GM12873 (cell line): ENCODE results near the gene TRIM71.

Experiments used
- CTCF ChIP-seq: IDR thresholded peaks from 2 replicates; pipeline ENCODE4 v1.5.1; 2012; ENCODE audit warnings: low read depth, mild to moderate bottlenecking, moderate library complexity, low read length, control low read depth; ENCODE audit not compliant: insufficient read depth; ENCODE audit errors: missing control alignments

Gene TRIM71

GRCh38 chr3:32836601-32837000 lies 18.8 kb downstream of the TRIM71 start:
- no peak for TF ChIP-seq CTCF

GRCh38 chr3:32837366-32837765 lies 19.6 kb downstream of the TRIM71 start:
- no peak for TF ChIP-seq CTCF

- TF ChIP-seq CTCF, result no peak
Measured at GRCh38 chr3:32837789-32838188, 20.0 kb downstream of the TRIM71 start.

GRCh38 chr3:32839714-32840085 lies 21.9 kb downstream of the TRIM71 start:
- no peak for TF ChIP-seq CTCF

GRCh38 chr3:32840086-32840841 lies 22.5 kb downstream of the TRIM71 start:
- no peak for TF ChIP-seq CTCF

- TF ChIP-seq CTCF, result no peak
Measured at GRCh38 chr3:32841341-32841740, 23.5 kb downstream of the TRIM71 start.

DNA sequence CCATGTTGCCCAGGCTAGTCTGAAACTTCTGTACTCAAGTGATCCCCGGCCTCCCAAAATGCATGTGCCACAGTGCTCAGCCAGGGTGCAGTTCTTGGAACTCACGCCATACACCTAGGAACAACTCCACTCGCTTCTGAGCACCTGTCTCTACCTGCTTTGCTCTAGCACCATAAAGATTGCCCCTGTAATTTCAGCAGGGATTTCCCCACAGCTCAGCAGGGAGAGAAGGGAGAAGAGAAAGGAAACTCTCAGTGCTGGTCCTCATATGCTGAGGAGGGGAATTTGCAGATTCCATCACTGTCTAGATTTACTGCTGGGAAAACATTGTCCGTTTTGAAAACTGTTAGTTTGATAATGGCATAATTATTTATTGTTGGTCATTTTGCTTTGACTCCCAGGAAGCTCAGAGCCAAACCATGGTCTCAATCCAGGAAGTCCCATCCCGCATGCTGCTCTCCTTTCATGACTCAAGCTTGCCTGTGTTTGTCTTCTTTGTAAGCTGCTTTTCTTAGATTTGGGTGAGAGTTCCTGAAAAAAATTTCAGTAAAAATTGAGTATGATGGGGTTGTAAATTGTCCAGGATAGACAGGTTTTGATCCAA lies 24.2 kb downstream of the TRIM71 start:
- TF ChIP-seq CTCF, result no peak
